Osteoblast (primary cell): ENCODE data around the gene PPP2R3A. TPM values are rescaled to one million over a fixed set of nuclear protein-coding genes. Genes with fewer than 3 reads are reported as not detected.
"Not testable (repeated sequence)": the region's sequence is repeated elsewhere in the genome, so short reads cannot be mapped to it uniquely, and the experiment has no call there.

Experiments
- DNase-seq: peaks from one replicate; pipeline ENCODE4 v3.0.0; 2011; ENCODE audit warnings: low spot score, mixed read lengths; ENCODE audit not compliant: insufficient read length; ENCODE audit errors: missing footprints
- H2AFZ ChIP-seq: 2 replicates; pipeline ENCODE4 v1.6.0; 2011; ENCODE audit warnings: mild to moderate bottlenecking, low read length
- H3K27ac ChIP-seq: 2 replicates; pipeline ENCODE4 v1.5.1; 2011; ENCODE audit warnings: mild to moderate bottlenecking, low read depth, low read length, moderate library complexity
- H3K27me3 ChIP-seq: 2 replicates; pipeline ENCODE4 v1.6.0; 2012; ENCODE audit warnings: mild to moderate bottlenecking, control low read depth, inconsistent platforms, low read length, moderate library complexity; ENCODE audit not compliant: insufficient read depth
- H3K36me3 ChIP-seq: 2 replicates; pipeline ENCODE4 v1.5.1; 2011; ENCODE audit warnings: mild to moderate bottlenecking, low read length, control low read depth, moderate library complexity; ENCODE audit not compliant: insufficient read depth
- H3K4me1 ChIP-seq: 2 replicates; pipeline ENCODE4 v1.5.1; 2011; ENCODE audit warnings: mild to moderate bottlenecking, low read length, control low read depth, moderate library complexity; ENCODE audit not compliant: insufficient read depth
- H3K4me2 ChIP-seq: 2 replicates; pipeline ENCODE4 v1.6.0; 2011; ENCODE audit warnings: mild to moderate bottlenecking, low read length; ENCODE audit not compliant: insufficient read depth
- H3K4me3 ChIP-seq: fragments of 200-600 bp; sonication (generic); 3 replicates; pipeline ENCODE4 v1.5.1; 2012; ENCODE audit warnings: mild to moderate bottlenecking, low read length, inconsistent platforms; ENCODE audit not compliant: insufficient read depth
- H3K79me2 ChIP-seq: 2 replicates; pipeline ENCODE4 v1.6.0; 2012; ENCODE audit warnings: mild to moderate bottlenecking, low read length, control low read depth, inconsistent platforms; ENCODE audit not compliant: insufficient read depth
- H3K9me3 ChIP-seq: 2 replicates; pipeline ENCODE4 v1.5.1; 2011; ENCODE audit warnings: low read depth, low read length, control low read depth
- H4K20me1 ChIP-seq: 2 replicates; pipeline ENCODE4 v1.6.0; 2012; ENCODE audit warnings: mild to moderate bottlenecking, low read length, control low read depth; ENCODE audit not compliant: insufficient read depth
- CTCF ChIP-seq: IDR thresholded peaks from 2 replicates; pipeline ENCODE4 v1.5.1; 2011; ENCODE audit warnings: mild to moderate bottlenecking, low read depth, low read length, moderate library complexity; ENCODE audit errors: extremely low read depth
- total RNA-seq: library from RNA; depleted of rRNA; stranded (reverse); fragments of >200 nt; gene quantifications from 2 replicates; pipeline ENCODE4 v1.2.3, GENCODE V29; 2012

The PPP2R3A gene
- total RNA-seq, 1 donor: 23.9 TPM

DNA sequence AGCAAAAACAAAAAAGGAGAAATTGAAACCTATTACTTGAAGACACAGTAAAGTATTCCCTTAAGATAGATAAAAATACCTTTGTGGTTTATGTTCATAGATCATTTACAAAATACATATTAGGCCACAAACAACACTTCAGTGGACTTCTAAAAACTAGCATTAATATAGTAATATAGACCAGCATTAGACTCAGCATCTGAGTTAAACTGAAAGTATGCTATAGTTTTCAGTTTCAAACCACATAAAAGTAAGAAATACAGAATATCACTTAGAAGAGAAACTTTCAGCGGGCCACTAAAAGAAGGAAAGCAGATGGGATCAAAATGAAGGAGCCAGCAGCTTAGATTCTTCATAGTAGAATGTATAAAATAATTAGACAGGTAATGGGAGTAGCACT, 144.0 kb downstream of the PPP2R3A start:
- no peak overlapping the region for H2AFZ ChIP-seq
- no peak for TF ChIP-seq CTCF

DNA sequence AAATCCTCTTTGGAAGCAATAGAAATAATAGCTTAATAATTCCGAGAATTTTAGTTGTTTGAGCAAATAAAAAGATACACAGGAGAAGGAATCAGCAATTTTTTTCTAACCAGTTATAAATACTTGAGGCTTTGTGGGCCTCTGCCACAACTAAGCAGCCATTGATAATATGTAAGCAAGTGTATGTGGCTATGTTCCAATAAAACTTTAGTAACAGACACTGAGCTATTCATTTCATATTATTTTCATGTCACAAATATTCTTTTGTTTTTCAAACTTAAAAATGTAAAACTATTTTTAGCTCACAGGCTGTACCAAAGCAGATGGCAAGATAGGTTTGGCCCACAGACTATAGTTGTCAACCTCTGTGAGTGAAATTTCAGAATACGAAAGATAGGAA, 145.0 kb downstream of the PPP2R3A start:
- no peaks in the 10 kb centered on the region for H3K36me3 ChIP-seq
- H3K9me3 ChIP-seq: no peaks in the 10 kb centered on the region
- H3K27me3 ChIP-seq: no peaks in the 10 kb centered on the region
- no peaks in the 10 kb centered on the region for H3K4me1 ChIP-seq
- DNase-seq: no peak
- H4K20me1 ChIP-seq: no peaks in the 10 kb centered on the region
- H3K79me2 ChIP-seq: no peaks in the 10 kb centered on the region
- H3K4me3 ChIP-seq: no peak overlapping the region
- H3K27ac ChIP-seq: no peak overlapping the region
- no peak overlapping the region for H3K4me2 ChIP-seq
- no peak for TF ChIP-seq CTCF
- no peak overlapping the region for H2AFZ ChIP-seq

More for the DNA sequence above, 144.0 kb downstream of the PPP2R3A start:
- Histone ChIP-seq H3K4me1 (no peaks in the 10 kb centered on the region), H3K79me2 (no peaks in the 10 kb centered on the region), H3K27me3 (no peaks in the 10 kb centered on the region), H3K27ac (no peak overlapping the region), H3K9me3 (no peaks in the 10 kb centered on the region), H3K4me2 (no peak overlapping the region), H4K20me1 (no peaks in the 10 kb centered on the region), H3K36me3 (no peaks in the 10 kb centered on the region), H3K4me3 (no peak overlapping the region)
- no peak for DNase-seq

GRCh38 chr3:136114421-136114820, 148.9 kb downstream of the PPP2R3A start:
- Histone ChIP-seq H3K27me3 (no peaks in the 10 kb centered on the region), H3K4me1 (no peaks in the 10 kb centered on the region), H4K20me1 (no peaks in the 10 kb centered on the region), H3K4me3 (no peak overlapping the region), H3K9me3 (no peaks in the 10 kb centered on the region), H3K36me3 (no peaks in the 10 kb centered on the region), H2AFZ (no peak overlapping the region), H3K27ac (no peak overlapping the region), H3K79me2 (no peaks in the 10 kb centered on the region), H3K4me2 (no peak overlapping the region)
- DNase-seq: no peak
- TF ChIP-seq CTCF: no peak

DNA sequence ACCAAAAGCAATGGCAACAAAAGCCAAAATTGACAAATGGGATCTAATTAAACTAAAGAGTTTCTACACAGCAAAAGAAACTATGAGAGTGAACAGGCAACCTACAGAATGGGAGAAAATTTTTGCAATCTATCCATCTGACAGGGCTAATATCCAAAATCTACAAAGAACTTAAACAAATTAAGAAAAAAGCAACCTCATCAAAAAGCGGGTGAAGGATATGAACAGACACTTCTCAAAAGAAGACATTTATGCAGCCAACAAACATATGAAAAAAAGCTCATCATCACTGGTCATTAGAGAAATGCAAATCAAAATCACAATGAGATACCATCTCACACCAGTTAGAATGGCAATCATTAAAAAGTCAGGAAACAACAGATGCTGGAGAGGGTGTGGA, 153.8 kb downstream of the PPP2R3A start:
- not testable (repeated sequence) for H3K4me3 ChIP-seq, H2AFZ ChIP-seq, H3K27me3 ChIP-seq, H4K20me1 ChIP-seq, H3K27ac ChIP-seq, H3K4me2 ChIP-seq, DNase-seq, H3K4me1 ChIP-seq, H3K79me2 ChIP-seq, H3K9me3 ChIP-seq, H3K36me3 ChIP-seq

- H3K36me3 ChIP-seq, H3K4me3 ChIP-seq, H3K9me3 ChIP-seq, DNase-seq, H2AFZ ChIP-seq, H4K20me1 ChIP-seq, H3K79me2 ChIP-seq, H3K4me1 ChIP-seq, H3K27me3 ChIP-seq, H3K27ac ChIP-seq, H3K4me2 ChIP-seq: not testable (repeated sequence)
Measured at GRCh38 chr3:136119783-136120182, 154.3 kb downstream of the PPP2R3A start.
